HEK293 (cell line): ENCODE results near the gene KRT80.

Experiments
- CTCF ChIA-PET: fragments of 350-600 bp; formaldehyde crosslinking; extraction: SDS; loops from one replicate; lab custom pipeline; 2021; ENCODE audit warnings: antibody characterized with exemption; lab: Yijun Ruan, JAX
- POLR2A ChIA-PET: fragments of 300-600 bp; formaldehyde crosslinking; extraction: SDS; loops from one replicate; lab custom pipeline; 2020; ENCODE audit warnings: antibody characterized with exemption, inconsistent platforms; lab: Yijun Ruan, JAX
- H3K27ac ChIP-seq: fragments of 200-500 bp; sonication (Bioruptor generic); 2 replicates; pipeline ENCODE4 v1.5.1; 2014; ENCODE audit warnings: low read depth, low read length, control low read depth, inconsistent platforms; ENCODE audit errors: extremely low read depth
- H3K36me3 ChIP-seq, 2 experiments: fragments of 200-500 bp in 1 of 2; sonication (Bioruptor generic) in 1 of 2; 1 replicate in 1 of 2; 2 replicates in 1 of 2; pipeline ENCODE4 v1.5.1; 2014 to 2017; ENCODE audit warnings: inconsistent platforms in 2 of 2, low read length in 2 of 2; ENCODE audit not compliant: control insufficient read depth in 2 of 2, insufficient read depth in 1 of 2
- H3K4me1 ChIP-seq: fragments of 200-500 bp; sonication (Bioruptor generic); 2 replicates; pipeline ENCODE4 v1.5.1; 2014; ENCODE audit warnings: mild to moderate bottlenecking, low read length, inconsistent platforms; ENCODE audit not compliant: control insufficient read depth, insufficient read depth
- H3K4me3 ChIP-seq: 2 replicates; pipeline ENCODE4 v1.5.1; 2011; ENCODE audit warnings: low read depth, mild to moderate bottlenecking, control low read depth, low read length, moderate library complexity
- H3K9me3 ChIP-seq: fragments of 200-500 bp; sonication (Bioruptor generic); 2 replicates; pipeline ENCODE4 v1.5.1; 2014; ENCODE audit warnings: low read depth, low read length, inconsistent platforms; ENCODE audit not compliant: control insufficient read depth, insufficient read depth
- MZF1 ChIP-seq: fragments of 450-650 bp; formaldehyde crosslinking; IDR thresholded peaks from 2 replicates; pipeline ENCODE4 v1.5.1; 2017; ENCODE audit warnings: missing biosample characterization, missing genetic modification characterization, borderline replicate concordance
- REST ChIP-seq: fragments of 450-650 bp; formaldehyde crosslinking; IDR thresholded peaks from 2 replicates; pipeline ENCODE4 v1.5.1; 2016; ENCODE audit warnings: missing biosample characterization, missing genetic modification characterization
- SETDB1 ChIP-seq: IDR thresholded peaks from one replicate; pipeline ENCODE4 v1.6.1; 2017; ENCODE audit warnings: mild to moderate bottlenecking, low read length, moderate library complexity, mixed read lengths; ENCODE audit not compliant: insufficient read length
- YY1 ChIP-seq: fragments of 450-650 bp; formaldehyde crosslinking; IDR thresholded peaks from 2 replicates; pipeline ENCODE4 v1.5.1; 2018; ENCODE audit warnings: missing biosample characterization, missing genetic modification characterization
- ZIC2 ChIP-seq: fragments of 450-650 bp; formaldehyde crosslinking; IDR thresholded peaks from 2 replicates; pipeline ENCODE4 v1.5.1; 2016; ENCODE audit warnings: missing biosample characterization, missing genetic modification characterization
- ZNF114 ChIP-seq: fragments of 450-650 bp; formaldehyde crosslinking; IDR thresholded peaks from 2 replicates; pipeline ENCODE4 v1.5.0; 2017; ENCODE audit warnings: missing biosample characterization, missing genetic modification characterization
- ZNF16 ChIP-seq: fragments of 450-650 bp; formaldehyde crosslinking; IDR thresholded peaks from 2 replicates; pipeline ENCODE4 v1.5.1; 2016; ENCODE audit warnings: low read depth, missing biosample characterization, missing genetic modification characterization
- ZNF169 ChIP-seq: fragments of 450-650 bp; formaldehyde crosslinking; IDR thresholded peaks from 2 replicates; pipeline ENCODE4 v1.5.1; 2016; ENCODE audit warnings: missing biosample characterization, missing genetic modification characterization
- ZNF311 ChIP-seq: fragments of 450-650 bp; formaldehyde crosslinking; IDR thresholded peaks from 2 replicates; pipeline ENCODE4 v1.5.1; 2017; ENCODE audit warnings: missing biosample characterization, missing genetic modification characterization, borderline replicate concordance
- ZNF341 ChIP-seq: fragments of 450-650 bp; formaldehyde crosslinking; IDR thresholded peaks from 2 replicates; pipeline ENCODE4; 2016; ENCODE audit warnings: low read depth, missing biosample characterization, missing genetic modification characterization
- ZNF571 ChIP-seq: fragments of 450-650 bp; formaldehyde crosslinking; IDR thresholded peaks from 2 replicates; pipeline ENCODE4 v1.5.0; 2017; ENCODE audit warnings: missing biosample characterization, missing genetic modification characterization
- ZNF792 ChIP-seq: fragments of 450-650 bp; formaldehyde crosslinking; IDR thresholded peaks from 2 replicates; pipeline ENCODE4 v1.5.1; 2016; ENCODE audit warnings: missing biosample characterization, missing genetic modification characterization
- ZNF830 ChIP-seq: fragments of 450-650 bp; IDR thresholded peaks from 2 replicates; pipeline ENCODE4 v1.5.0; 2018; ENCODE audit warnings: missing biosample characterization, missing genetic modification characterization, low read depth, mild to moderate bottlenecking, moderate library complexity
- ZSCAN16 ChIP-seq: fragments of 450-650 bp; formaldehyde crosslinking; IDR thresholded peaks from 2 replicates; pipeline ENCODE4 v1.5.1; 2016; ENCODE audit warnings: missing biosample characterization, missing genetic modification characterization
- TF ChIP-seq, protein P1 (sequence below): fragments of 450-650 bp; formaldehyde crosslinking; IDR thresholded peaks from 2 replicates; pipeline ENCODE4 v1.5.1; 2016; ENCODE audit warnings: missing biosample characterization, missing genetic modification characterization, low read depth
- TF ChIP-seq, protein P2 (sequence below): fragments of 450-650 bp; formaldehyde crosslinking; IDR thresholded peaks from 2 replicates; pipeline ENCODE4 v1.5.1; 2016; ENCODE audit warnings: missing biosample characterization, missing genetic modification characterization
- TF ChIP-seq, protein P3 (sequence below): fragments of 450-650 bp; formaldehyde crosslinking; IDR thresholded peaks from 2 replicates; pipeline ENCODE4 v1.5.1; 2016; ENCODE audit warnings: missing biosample characterization, missing genetic modification characterization
- TF ChIP-seq, protein P4 (sequence below): fragments of 450-650 bp; formaldehyde crosslinking; IDR thresholded peaks from 2 replicates; pipeline ENCODE4 v1.5.1; 2016; ENCODE audit warnings: missing biosample characterization, missing genetic modification characterization, borderline replicate concordance
- TF ChIP-seq, protein P5 (sequence below): fragments of 450-650 bp; formaldehyde crosslinking; IDR thresholded peaks from 2 replicates; pipeline ENCODE4 v1.5.1; 2017; ENCODE audit warnings: missing biosample characterization, missing genetic modification characterization

Gene KRT80

GRCh38 chr12:52120951-52121823, 70.6 kb downstream of the KRT80 start (continued):
- TF ChIP-seq ZNF571 (tag by site-specific recombination), result no peak
- TF ChIP-seq ZNF792 (tag by site-specific recombination), result no peak
- TF ChIP-seq ZNF114 (tag by site-specific recombination), result no peak
- TF ChIP-seq, protein P1, sequence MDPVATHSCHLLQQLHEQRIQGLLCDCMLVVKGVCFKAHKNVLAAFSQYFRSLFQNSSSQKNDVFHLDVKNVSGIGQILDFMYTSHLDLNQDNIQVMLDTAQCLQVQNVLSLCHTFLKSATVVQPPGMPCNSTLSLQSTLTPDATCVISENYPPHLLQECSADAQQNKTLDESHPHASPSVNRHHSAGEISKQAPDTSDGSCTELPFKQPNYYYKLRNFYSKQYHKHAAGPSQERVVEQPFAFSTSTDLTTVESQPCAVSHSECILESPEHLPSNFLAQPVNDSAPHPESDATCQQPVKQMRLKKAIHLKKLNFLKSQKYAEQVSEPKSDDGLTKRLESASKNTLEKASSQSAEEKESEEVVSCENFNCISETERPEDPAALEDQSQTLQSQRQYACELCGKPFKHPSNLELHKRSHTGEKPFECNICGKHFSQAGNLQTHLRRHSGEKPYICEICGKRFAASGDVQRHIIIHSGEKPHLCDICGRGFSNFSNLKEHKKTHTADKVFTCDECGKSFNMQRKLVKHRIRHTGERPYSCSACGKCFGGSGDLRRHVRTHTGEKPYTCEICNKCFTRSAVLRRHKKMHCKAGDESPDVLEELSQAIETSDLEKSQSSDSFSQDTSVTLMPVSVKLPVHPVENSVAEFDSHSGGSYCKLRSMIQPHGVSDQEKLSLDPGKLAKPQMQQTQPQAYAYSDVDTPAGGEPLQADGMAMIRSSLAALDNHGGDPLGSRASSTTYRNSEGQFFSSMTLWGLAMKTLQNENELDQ (tag by site-specific recombination), result no peak
- TF ChIP-seq ZSCAN16 (tag by site-specific recombination), result no peak
- TF ChIP-seq, protein P2, sequence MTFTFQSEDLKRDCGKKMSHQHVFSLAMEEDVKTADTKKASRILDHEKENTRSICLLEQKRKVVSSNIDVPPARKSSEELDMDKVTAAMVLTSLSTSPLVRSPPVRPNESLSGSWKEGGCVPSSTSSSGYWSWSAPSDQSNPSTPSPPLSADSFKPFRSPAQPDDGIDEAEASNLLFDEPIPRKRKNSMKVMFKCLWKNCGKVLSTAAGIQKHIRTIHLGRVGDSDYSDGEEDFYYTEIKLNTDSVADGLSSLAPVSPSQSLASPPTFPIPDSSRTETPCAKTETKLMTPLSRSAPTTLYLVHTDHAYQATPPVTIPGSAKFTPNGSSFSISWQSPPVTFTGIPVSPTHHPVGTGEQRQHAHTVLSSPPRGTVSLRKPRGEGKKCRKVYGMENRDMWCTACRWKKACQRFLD (tag by site-specific recombination), result no peak
- no peak for TF ChIP-seq ZNF341 (tag by site-specific recombination)
- TF ChIP-seq ZNF830 (tag by site-specific recombination), result no peak
- no peak for TF ChIP-seq YY1 (tag by site-specific recombination)
- no peak for TF ChIP-seq SETDB1
- no peak for TF ChIP-seq ZNF311 (tag by site-specific recombination)
- TF ChIP-seq, protein P3, sequence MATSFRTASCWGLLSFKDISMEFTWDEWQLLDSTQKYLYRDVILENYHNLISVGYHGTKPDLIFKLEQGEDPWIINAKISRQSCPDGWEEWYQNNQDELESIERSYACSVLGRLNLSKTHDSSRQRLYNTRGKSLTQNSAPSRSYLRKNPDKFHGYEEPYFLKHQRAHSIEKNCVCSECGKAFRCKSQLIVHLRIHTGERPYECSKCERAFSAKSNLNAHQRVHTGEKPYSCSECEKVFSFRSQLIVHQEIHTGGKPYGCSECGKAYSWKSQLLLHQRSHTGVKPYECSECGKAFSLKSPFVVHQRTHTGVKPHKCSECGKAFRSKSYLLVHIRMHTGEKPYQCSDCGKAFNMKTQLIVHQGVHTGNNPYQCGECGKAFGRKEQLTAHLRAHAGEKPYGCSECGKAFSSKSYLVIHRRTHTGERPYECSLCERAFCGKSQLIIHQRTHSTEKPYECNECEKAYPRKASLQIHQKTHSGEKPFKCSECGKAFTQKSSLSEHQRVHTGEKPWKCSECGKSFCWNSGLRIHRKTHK (tag by site-specific recombination), result no peak
- TF ChIP-seq, all 188 proteins: peak for 0

- Histone ChIP-seq H3K9me3 (no peaks in the 10 kb centered on the region), H3K4me1 (no peaks in the 10 kb centered on the region), H3K27ac (no peak overlapping the region), H3K4me3 (no peak overlapping the region), H3K36me3 (no peaks in the 10 kb centered on the region)
- ChIA-PET CTCF (interaction anchor here (0.6 to 5.3 kb wide), 25 partner anchors 8 to 1408 kb away, joined by 3 to 121 read pairs (median 3); no protein-coding TSS in a partner anchor), POLR2A (interaction anchor here (1.3 kb wide), 1 partner anchor 90 kb away, joined by 7 read pairs; no protein-coding TSS in a partner anchor)
- TF ChIP-seq ZNF169 (tag by site-specific recombination) (no peak), REST (tag by site-specific recombination) (no peak), ZNF16 (tag by site-specific recombination) (no peak), ZIC2 (tag by site-specific recombination) (peak; percentile 19; the same call in 1 of the 2 replicates), MZF1 (no peak)
- TF ChIP-seq, protein P4, sequence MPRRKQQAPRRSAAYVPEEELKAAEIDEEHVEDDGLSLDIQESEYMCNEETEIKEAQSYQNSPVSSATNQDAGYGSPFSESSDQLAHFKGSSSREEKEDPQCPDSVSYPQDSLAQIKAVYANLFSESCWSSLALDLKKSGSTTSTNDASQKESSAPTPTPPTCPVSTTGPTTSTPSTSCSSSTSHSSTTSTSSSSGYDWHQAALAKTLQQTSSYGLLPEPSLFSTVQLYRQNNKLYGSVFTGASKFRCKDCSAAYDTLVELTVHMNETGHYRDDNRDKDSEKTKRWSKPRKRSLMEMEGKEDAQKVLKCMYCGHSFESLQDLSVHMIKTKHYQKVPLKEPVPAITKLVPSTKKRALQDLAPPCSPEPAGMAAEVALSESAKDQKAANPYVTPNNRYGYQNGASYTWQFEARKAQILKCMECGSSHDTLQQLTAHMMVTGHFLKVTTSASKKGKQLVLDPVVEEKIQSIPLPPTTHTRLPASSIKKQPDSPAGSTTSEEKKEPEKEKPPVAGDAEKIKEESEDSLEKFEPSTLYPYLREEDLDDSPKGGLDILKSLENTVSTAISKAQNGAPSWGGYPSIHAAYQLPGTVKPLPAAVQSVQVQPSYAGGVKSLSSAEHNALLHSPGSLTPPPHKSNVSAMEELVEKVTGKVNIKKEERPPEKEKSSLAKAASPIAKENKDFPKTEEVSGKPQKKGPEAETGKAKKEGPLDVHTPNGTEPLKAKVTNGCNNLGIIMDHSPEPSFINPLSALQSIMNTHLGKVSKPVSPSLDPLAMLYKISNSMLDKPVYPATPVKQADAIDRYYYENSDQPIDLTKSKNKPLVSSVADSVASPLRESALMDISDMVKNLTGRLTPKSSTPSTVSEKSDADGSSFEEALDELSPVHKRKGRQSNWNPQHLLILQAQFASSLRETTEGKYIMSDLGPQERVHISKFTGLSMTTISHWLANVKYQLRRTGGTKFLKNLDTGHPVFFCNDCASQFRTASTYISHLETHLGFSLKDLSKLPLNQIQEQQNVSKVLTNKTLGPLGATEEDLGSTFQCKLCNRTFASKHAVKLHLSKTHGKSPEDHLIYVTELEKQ, result no peak
- TF ChIP-seq, protein P5, sequence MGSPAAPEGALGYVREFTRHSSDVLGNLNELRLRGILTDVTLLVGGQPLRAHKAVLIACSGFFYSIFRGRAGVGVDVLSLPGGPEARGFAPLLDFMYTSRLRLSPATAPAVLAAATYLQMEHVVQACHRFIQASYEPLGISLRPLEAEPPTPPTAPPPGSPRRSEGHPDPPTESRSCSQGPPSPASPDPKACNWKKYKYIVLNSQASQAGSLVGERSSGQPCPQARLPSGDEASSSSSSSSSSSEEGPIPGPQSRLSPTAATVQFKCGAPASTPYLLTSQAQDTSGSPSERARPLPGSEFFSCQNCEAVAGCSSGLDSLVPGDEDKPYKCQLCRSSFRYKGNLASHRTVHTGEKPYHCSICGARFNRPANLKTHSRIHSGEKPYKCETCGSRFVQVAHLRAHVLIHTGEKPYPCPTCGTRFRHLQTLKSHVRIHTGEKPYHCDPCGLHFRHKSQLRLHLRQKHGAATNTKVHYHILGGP (tag by site-specific recombination), result no peak
These were observed 72.2 kb downstream of the KRT80 start for GRCh38 chr12:52119398-52120254.
